ENCODE measurements around the gene DPP6. TPM values are rescaled to one million over a fixed set of nuclear protein-coding genes. Genes with fewer than 3 reads are reported as not detected.

DPP6 gene
- total RNA-seq, 1 donor from 2014 or later = 0.48 TPM

GRCh38 chr7:154232700-154233099 is 180.5 kb downstream of the DPP6 start:
- Mint-ChIP-seq H3K9me3 (ENCODE audit: unreplicated experiment) (peaks cover 2% of the 10 kb centered on the region), H3K36me3 (ENCODE audit: low read depth, unreplicated experiment) (no peaks in the 10 kb centered on the region), H3K27me3 (ENCODE audit: low read depth, unreplicated experiment) (peaks cover 25% of the 10 kb centered on the region), H3K4me3 (ENCODE audit: unreplicated experiment) (no peak overlapping the region), H3K4me1 (ENCODE audit: low read depth, unreplicated experiment) (no peaks in the 10 kb centered on the region), H3K27ac (ENCODE audit: unreplicated experiment) (no peak overlapping the region)
- H3K4me3 ChIP-seq (ENCODE audit: insufficient read depth, low read depth, low read length) = no peak overlapping the region
- TF ChIP-seq CTCF (IDR thresholded peaks at IDR 0.05; ENCODE audit: insufficient read depth, low read depth, low read length) = no peak
- TF ChIP-seq EZH2 (IDR thresholded peaks at IDR 0.05; ENCODE audit: insufficient read depth, low read length) = no peak
- no peaks in the 10 kb centered on the region for H3K27me3 ChIP-seq (ENCODE audit: insufficient read depth, low read length)
- FAIRE-seq (no peak), DNase-seq (ENCODE audit: low read depth) (no peak)
- H3K27ac ChIP-seq (ENCODE audit: low read depth, low read length) = no peak overlapping the region
- no peaks in the 10 kb centered on the region for H3K4me1 ChIP-seq (ENCODE audit: insufficient read depth, low read length)
- H3K9me3 ChIP-seq (ENCODE audit: insufficient read depth, low read depth, low read length) = peaks cover 11% of the 10 kb centered on the region
- no peak overlapping the region for H2AFZ ChIP-seq (ENCODE audit: low read depth, low read length)
- H3K36me3 ChIP-seq (ENCODE audit: insufficient read depth, low read length) = no peaks in the 10 kb centered on the region
- no peaks in the 10 kb centered on the region for H3K79me2 ChIP-seq (ENCODE audit: insufficient read depth, low read length)
- H3K4me2 ChIP-seq (ENCODE audit: low read length) = no peak overlapping the region
- no peaks in the 10 kb centered on the region for H4K20me1 ChIP-seq (ENCODE audit: insufficient read depth, low read length)
- no peak overlapping the region for H3K9ac ChIP-seq (ENCODE audit: low read length)

- Mint-ChIP-seq H3K4me1 (ENCODE audit: low read depth, unreplicated experiment) (no peaks in the 10 kb centered on the region), H3K36me3 (ENCODE audit: low read depth, unreplicated experiment) (no peaks in the 10 kb centered on the region), H3K27ac (ENCODE audit: unreplicated experiment) (no peak overlapping the region), H3K4me3 (ENCODE audit: unreplicated experiment) (no peak overlapping the region), H3K9me3 (ENCODE audit: unreplicated experiment) (peaks cover 11% of the 10 kb centered on the region), H3K27me3 (ENCODE audit: low read depth, unreplicated experiment) (no peaks in the 10 kb centered on the region)
- Histone ChIP-seq H3K79me2 (ENCODE audit: insufficient read depth, low read length) (no peaks in the 10 kb centered on the region), H3K9me3 (ENCODE audit: insufficient read depth, low read depth, low read length) (peaks cover 9% of the 10 kb centered on the region), H3K9ac (ENCODE audit: low read length) (no peak overlapping the region), H3K4me2 (ENCODE audit: low read length) (no peak overlapping the region), H3K4me3 (ENCODE audit: insufficient read depth, low read depth, low read length) (no peak overlapping the region), H2AFZ (ENCODE audit: low read depth, low read length) (no peak overlapping the region), H4K20me1 (ENCODE audit: insufficient read depth, low read length) (no peaks in the 10 kb centered on the region), H3K27me3 (ENCODE audit: insufficient read depth, low read length) (no peaks in the 10 kb centered on the region), H3K4me1 (ENCODE audit: insufficient read depth, low read length) (no peaks in the 10 kb centered on the region), H3K36me3 (ENCODE audit: insufficient read depth, low read length) (no peaks in the 10 kb centered on the region), H3K27ac (ENCODE audit: low read depth, low read length) (no peak overlapping the region)
- FAIRE-seq = no peak
- DNase-seq (ENCODE audit: low read depth) = no peak
- no peak for TF ChIP-seq EZH2 (IDR thresholded peaks at IDR 0.05; ENCODE audit: insufficient read depth, low read length)
- no peak for TF ChIP-seq CTCF (IDR thresholded peaks at IDR 0.05; ENCODE audit: insufficient read depth, low read depth, low read length)
Measured at GRCh38 chr7:154241988-154242387, 189.8 kb downstream of the DPP6 start.

- H3K4me3 ChIP-seq (ENCODE audit: insufficient read depth, low read depth, low read length) = no peak overlapping the region
- H3K79me2 ChIP-seq (ENCODE audit: insufficient read depth, low read length) = no peaks in the 10 kb centered on the region
- FAIRE-seq (no peak), DNase-seq (ENCODE audit: low read depth) (no peak)
- Mint-ChIP-seq H3K9me3 (ENCODE audit: unreplicated experiment) (peaks cover 11% of the 10 kb centered on the region), H3K27me3 (ENCODE audit: low read depth, unreplicated experiment) (no peaks in the 10 kb centered on the region), H3K36me3 (ENCODE audit: low read depth, unreplicated experiment) (no peaks in the 10 kb centered on the region), H3K4me3 (ENCODE audit: unreplicated experiment) (no peak overlapping the region), H3K27ac (ENCODE audit: unreplicated experiment) (no peak overlapping the region), H3K4me1 (ENCODE audit: low read depth, unreplicated experiment) (no peaks in the 10 kb centered on the region)
- H3K9me3 ChIP-seq (ENCODE audit: insufficient read depth, low read depth, low read length) = peaks cover 9% of the 10 kb centered on the region
- H3K27ac ChIP-seq (ENCODE audit: low read depth, low read length) = no peak overlapping the region
- H4K20me1 ChIP-seq (ENCODE audit: insufficient read depth, low read length) = no peaks in the 10 kb centered on the region
- no peak overlapping the region for H2AFZ ChIP-seq (ENCODE audit: low read depth, low read length)
- H3K4me2 ChIP-seq (ENCODE audit: low read length) = no peak overlapping the region
- no peaks in the 10 kb centered on the region for H3K36me3 ChIP-seq (ENCODE audit: insufficient read depth, low read length)
- TF ChIP-seq CTCF (IDR thresholded peaks at IDR 0.05; ENCODE audit: insufficient read depth, low read depth, low read length) = no peak
- no peak for TF ChIP-seq EZH2 (IDR thresholded peaks at IDR 0.05; ENCODE audit: insufficient read depth, low read length)
- H3K4me1 ChIP-seq (ENCODE audit: insufficient read depth, low read length) = no peaks in the 10 kb centered on the region
- no peaks in the 10 kb centered on the region for H3K27me3 ChIP-seq (ENCODE audit: insufficient read depth, low read length)
- H3K9ac ChIP-seq (ENCODE audit: low read length) = no peak overlapping the region
Measured at GRCh38 chr7:154242709-154243108, 190.5 kb downstream of the DPP6 start.
